ENCODE data around the gene PTPN1.

The PTPN1 gene

GRCh38 chr20:50634191-50634590 lies 124.0 kb downstream of the PTPN1 start:
- H3K27me3 ChIP-seq, result no peaks in the 10 kb centered on the region
- H3K4me3 ChIP-seq (ENCODE audit: low read depth, low read length), result no peak overlapping the region
- DNase-seq, result no peak
- peaks cover 17% of the 10 kb centered on the region for H3K4me1 ChIP-seq
- H3K9me3 ChIP-seq, result no peaks in the 10 kb centered on the region
- no peaks in the 10 kb centered on the region for H3K36me3 ChIP-seq
- TF ChIP-seq CTCF (IDR thresholded peaks at IDR 0.05; ENCODE audit: low read depth, low read length), result no peak
